GM23338 (cell line): ENCODE data around the gene SHB. TPM values are rescaled to one million over a fixed set of nuclear protein-coding genes. Genes with fewer than 3 reads are reported as not detected.

Experiments used
- ATAC-seq: fragments of 200-7000 bp; cut with Tn5 transposase; 3 replicates; pipeline ENCODE4 v1.9.1; 2020
- DNase-seq: peaks from one replicate; pipeline ENCODE4 v3.0.0-alpha.2; 2015; ENCODE audit warnings: low spot score
- H2AFZ ChIP-seq: fragments of 200-600 bp; sonication (generic); 2 replicates; pipeline ENCODE4 v1.8.0; 2016; ENCODE audit warnings: antibody characterized with exemption, mild to moderate bottlenecking, moderate library complexity
- H3F3A ChIP-seq: fragments of 200-600 bp; sonication (generic); replicated peaks from 2 replicates; pipeline ENCODE4 v1.8.0; 2017; ENCODE audit warnings: antibody characterized with exemption, mixed run types, low read depth
- H3K27ac ChIP-seq: fragments of 200-600 bp; sonication (generic); 2 replicates; pipeline ENCODE4 v1.6.1; 2016; ENCODE audit warnings: low read depth
- H3K27me3 ChIP-seq: fragments of 200-600 bp; sonication (generic); 2 replicates; pipeline ENCODE4 v1.8.0; 2016; ENCODE audit warnings: mild to moderate bottlenecking, mixed run types, moderate library complexity; ENCODE audit not compliant: insufficient read depth
- H3K36me3 ChIP-seq: fragments of 200-600 bp; sonication (generic); 2 replicates; pipeline ENCODE4 v1.8.0; 2016; ENCODE audit warnings: mild to moderate bottlenecking; ENCODE audit not compliant: insufficient read depth
- H3K4me1 ChIP-seq: fragments of 200-600 bp; sonication (generic); 2 replicates; pipeline ENCODE4 v1.8.0; 2016; ENCODE audit warnings: mild to moderate bottlenecking, moderate library complexity; ENCODE audit not compliant: insufficient read depth
- H3K4me2 ChIP-seq: fragments of 200-600 bp; sonication (generic); 2 replicates; pipeline ENCODE4 v1.7.1; 2017; ENCODE audit warnings: mixed run types
- H3K4me3 ChIP-seq: fragments of 200-600 bp; sonication (generic); 2 replicates; pipeline ENCODE4 v1.6.1; 2016; ENCODE audit warnings: mixed run types
- H3K79me2 ChIP-seq: fragments of 200-600 bp; sonication (generic); replicated peaks from 2 replicates; pipeline ENCODE4 v1.8.0; 2017; ENCODE audit warnings: mild to moderate bottlenecking; ENCODE audit not compliant: insufficient read depth
- H3K9me2 ChIP-seq: fragments of 200-600 bp; sonication (generic); 2 replicates; pipeline ENCODE4 v1.8.0; 2017; ENCODE audit not compliant: insufficient read depth
- H4K20me1 ChIP-seq: fragments of 200-600 bp; sonication (generic); replicated peaks from 2 replicates; pipeline ENCODE4 v1.8.0; 2017; ENCODE audit warnings: mild to moderate bottlenecking; ENCODE audit not compliant: insufficient read depth
- H3K27ac Mint-ChIP-seq: 2 replicates; pipeline ENCODE4 v1.8.0; 2020; ENCODE audit warnings: inconsistent platforms, mild to moderate bottlenecking, moderate library complexity, mixed read lengths
- H3K27me3 Mint-ChIP-seq: 3 replicates; pipeline ENCODE4 v1.8.0; 2022; ENCODE audit warnings: low read depth, mild to moderate bottlenecking, moderate library complexity, mixed read lengths, inconsistent platforms; ENCODE audit not compliant: insufficient read depth, poor library complexity
- H3K36me3 Mint-ChIP-seq: 3 replicates; pipeline ENCODE4 v1.8.0; 2021; ENCODE audit warnings: low read depth, mild to moderate bottlenecking, inconsistent platforms, moderate library complexity, mixed read lengths
- H3K4me1 Mint-ChIP-seq: 3 replicates; pipeline ENCODE4 v1.8.0; 2020; ENCODE audit warnings: mild to moderate bottlenecking, inconsistent platforms, mixed read lengths
- H3K4me3 Mint-ChIP-seq: 3 replicates; pipeline ENCODE4 v1.8.0; 2021; ENCODE audit warnings: moderate library complexity, mild to moderate bottlenecking, inconsistent platforms, mixed read lengths
- H3K9me3 Mint-ChIP-seq: 3 replicates; pipeline ENCODE4 v1.8.0; 2020; ENCODE audit warnings: moderate library complexity, mild to moderate bottlenecking, inconsistent platforms, mixed read lengths
- ETS1 ChIP-seq: IDR thresholded peaks from 2 replicates; pipeline ENCODE4 v1.6.1; 2016; ENCODE audit warnings: antibody characterized with exemption
- NANOG ChIP-seq: IDR thresholded peaks from 2 replicates; pipeline ENCODE4 v1.6.1; 2016; ENCODE audit warnings: antibody characterized with exemption, borderline replicate concordance
- STAT1 ChIP-seq: IDR thresholded peaks from one replicate; pipeline ENCODE4 v1.6.1; 2016; ENCODE audit warnings: antibody characterized with exemption; ENCODE audit not compliant: unreplicated experiment
- ZNF331 ChIP-seq: fragments of 250-450 bp; sonication (Bioruptor Pico); IDR thresholded peaks from 2 replicates; pipeline ENCODE4 v1.5.0; 2020; ENCODE audit warnings: low read depth, mild to moderate bottlenecking, moderate library complexity
- ZNF462 ChIP-seq: fragments of 250-450 bp; sonication (Bioruptor Pico); IDR thresholded peaks from 2 replicates; pipeline ENCODE4 v1.5.0; 2020; ENCODE audit warnings: mild to moderate bottlenecking, moderate library complexity
- polyA plus RNA-seq: library from polyadenylated mRNA; unstranded; fragments of >200 nt; fragmentation: Nextera tagmentation; extraction: Ambion mirVana; gene quantifications from 2 replicates; pipeline ENCODE4 v1.2.1, GENCODE V29; 2016
- total RNA-seq: library from RNA; depleted of rRNA; stranded (reverse); fragments of >200 nt; shearing (Covaris generic); gene quantifications from 2 replicates; pipeline ENCODE4 v1.2.3, GENCODE V29; 2014
- TF ChIP-seq, protein P1 (sequence below): IDR thresholded peaks from one replicate; pipeline ENCODE4 v1.6.1; 2018; ENCODE audit warnings: antibody characterized with exemption; ENCODE audit not compliant: unreplicated experiment

SHB gene
- total and polyA plus RNA-seq, 2 experiments from 2014 or later, result 1.5 to 14.0 TPM

GRCh38 chr9:38048316-38048969 lies 20.6 kb downstream of the SHB start:
- TF ChIP-seq ZNF331 (no peak), STAT1 (no peak), ETS1 (no peak)
- TF ChIP-seq, protein P1, sequence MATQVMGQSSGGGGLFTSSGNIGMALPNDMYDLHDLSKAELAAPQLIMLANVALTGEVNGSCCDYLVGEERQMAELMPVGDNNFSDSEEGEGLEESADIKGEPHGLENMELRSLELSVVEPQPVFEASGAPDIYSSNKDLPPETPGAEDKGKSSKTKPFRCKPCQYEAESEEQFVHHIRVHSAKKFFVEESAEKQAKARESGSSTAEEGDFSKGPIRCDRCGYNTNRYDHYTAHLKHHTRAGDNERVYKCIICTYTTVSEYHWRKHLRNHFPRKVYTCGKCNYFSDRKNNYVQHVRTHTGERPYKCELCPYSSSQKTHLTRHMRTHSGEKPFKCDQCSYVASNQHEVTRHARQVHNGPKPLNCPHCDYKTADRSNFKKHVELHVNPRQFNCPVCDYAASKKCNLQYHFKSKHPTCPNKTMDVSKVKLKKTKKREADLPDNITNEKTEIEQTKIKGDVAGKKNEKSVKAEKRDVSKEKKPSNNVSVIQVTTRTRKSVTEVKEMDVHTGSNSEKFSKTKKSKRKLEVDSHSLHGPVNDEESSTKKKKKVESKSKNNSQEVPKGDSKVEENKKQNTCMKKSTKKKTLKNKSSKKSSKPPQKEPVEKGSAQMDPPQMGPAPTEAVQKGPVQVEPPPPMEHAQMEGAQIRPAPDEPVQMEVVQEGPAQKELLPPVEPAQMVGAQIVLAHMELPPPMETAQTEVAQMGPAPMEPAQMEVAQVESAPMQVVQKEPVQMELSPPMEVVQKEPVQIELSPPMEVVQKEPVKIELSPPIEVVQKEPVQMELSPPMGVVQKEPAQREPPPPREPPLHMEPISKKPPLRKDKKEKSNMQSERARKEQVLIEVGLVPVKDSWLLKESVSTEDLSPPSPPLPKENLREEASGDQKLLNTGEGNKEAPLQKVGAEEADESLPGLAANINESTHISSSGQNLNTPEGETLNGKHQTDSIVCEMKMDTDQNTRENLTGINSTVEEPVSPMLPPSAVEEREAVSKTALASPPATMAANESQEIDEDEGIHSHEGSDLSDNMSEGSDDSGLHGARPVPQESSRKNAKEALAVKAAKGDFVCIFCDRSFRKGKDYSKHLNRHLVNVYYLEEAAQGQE, result no peak
- H3K4me3 ChIP-seq, result no peak overlapping the region
- H4K20me1 ChIP-seq, result no peaks in the 10 kb centered on the region
- DNase-seq (no peak), ATAC-seq (no peak)
- Mint-ChIP-seq H3K27me3 (peaks cover 15% of the 10 kb centered on the region), H3K4me3 (peak overlapping the region; percentile 44; the same call in 1 of the 3 replicates), H3K9me3 (no peaks in the 10 kb centered on the region), H3K4me1 (peaks cover 56% of the 10 kb centered on the region), H3K27ac (peak overlapping the region; percentile 94; the same call in 1 of the 2 replicates), H3K36me3 (0 out of 3 replicates have a peak, but pooled peaks cover 2% of the 10 kb centered on the region)
- peaks cover 21% of the 10 kb centered on the region for H3K79me2 ChIP-seq
- no peaks in the 10 kb centered on the region for H3K9me2 ChIP-seq
- H3F3A ChIP-seq, result peaks cover 4% of the 10 kb centered on the region; the same call in 1 of the 2 replicates
- no peak overlapping the region for H3K4me2 ChIP-seq
- H3K36me3 ChIP-seq, result no peaks in the 10 kb centered on the region
- H3K27me3 ChIP-seq, result no peaks in the 10 kb centered on the region
- peaks cover 32% of the 10 kb centered on the region for H3K4me1 ChIP-seq
- H3K27ac ChIP-seq, result peak overlapping the region; percentile 57; the same call in 1 of the 2 replicates
- no peak overlapping the region for H2AFZ ChIP-seq

GRCh38 chr9:38047301-38048251 lies 21.5 kb downstream of the SHB start:
- peaks cover 61% of the 10 kb centered on the region for H3K4me1 Mint-ChIP-seq

More at GRCh38 chr9:38047301-38048251, 21.5 kb downstream of the SHB start:
- Histone ChIP-seq H3F3A (peaks cover 4% of the 10 kb centered on the region; the same call in 1 of the 2 replicates), H3K36me3 (no peaks in the 10 kb centered on the region), H3K4me1 (peaks cover 32% of the 10 kb centered on the region), H3K4me2 (peak overlapping the region; percentile 64), H3K4me3 (peak overlapping the region; percentile 9; the same call in 1 of the 2 replicates), H3K79me2 (peaks cover 23% of the 10 kb centered on the region; the same call in 1 of the 2 replicates), H3K27ac (peak overlapping the region; percentile 89), H3K9me2 (no peaks in the 10 kb centered on the region), H3K27me3 (no peaks in the 10 kb centered on the region), H2AFZ (no peak overlapping the region), H4K20me1 (no peaks in the 10 kb centered on the region)
- TF ChIP-seq ZNF462 (CRISPR knock-in tag) (0 out of 2 replicates have a peak, but pooled peaks have one; percentile 7), NANOG (no peak)
- Mint-ChIP-seq H3K9me3 (no peaks in the 10 kb centered on the region), H3K4me3 (peak overlapping the region; percentile 44), H3K36me3 (0 out of 3 replicates have a peak, but pooled peaks cover 2% of the 10 kb centered on the region), H3K27ac (peak overlapping the region; percentile 94), H3K27me3 (peaks cover 15% of the 10 kb centered on the region)
- DNase-seq, result peak; percentile 91
- ATAC-seq, result peak; percentile 74
